ENCODE measurements around the gene HMCN2. TPM values are rescaled to one million over a fixed set of nuclear protein-coding genes. Genes with fewer than 3 reads are reported as not detected.

HMCN2 gene
- total RNA-seq, 4 donors from 2014 or later, result 1.3 to 6.3 (median 3.5) TPM

GRCh38 chr9:130421154-130421801 lies 155.7 kb downstream of the HMCN2 start:
- H3K27ac ChIP-seq, result no peak overlapping the region
- no peaks in the 10 kb centered on the region for H3K36me3 ChIP-seq
- peaks cover 3% of the 10 kb centered on the region for H3K4me1 ChIP-seq
- peaks cover 21% of the 10 kb centered on the region for H3K27me3 ChIP-seq
- 73% methylated on average over 17 of the region's 17 CpGs for WGBS
- no peak for DNase-seq (ENCODE audit: low spot score in 2 of 2)
- no peaks in the 10 kb centered on the region for H3K9me3 ChIP-seq
- TF ChIP-seq EP300 (IDR thresholded peaks at IDR 0.05) (no peak), POLR2A (IDR thresholded peaks at IDR 0.05) (no peak)
- H3K4me3 ChIP-seq, result no peak overlapping the region

DNA sequence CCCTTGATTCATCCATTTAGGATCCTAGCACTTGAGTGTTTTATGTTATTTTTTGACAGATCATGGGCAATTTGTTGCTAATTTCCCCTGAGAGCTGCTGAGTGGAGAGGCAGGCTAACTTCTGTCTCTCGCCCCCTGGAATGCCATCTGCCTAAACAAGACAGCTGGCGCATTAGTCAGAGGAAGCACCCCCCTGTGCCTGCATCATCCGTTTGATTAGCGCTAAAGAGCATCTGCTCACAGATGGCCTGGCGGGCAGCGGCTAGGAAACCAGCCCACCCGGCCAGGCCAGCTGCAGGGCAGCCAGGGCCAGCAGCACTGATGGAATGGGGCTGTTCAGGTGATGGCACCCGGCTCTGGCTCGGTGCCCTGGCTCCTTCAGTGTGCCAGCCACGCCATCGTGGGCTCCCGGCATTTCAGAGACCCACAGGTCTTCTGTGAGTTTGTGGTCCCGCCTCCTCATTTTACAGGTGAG lies 156.3 kb downstream of the HMCN2 start:
- TF ChIP-seq POLR2AphosphoS5 (IDR thresholded peaks at IDR 0.05), result no peak
- TF ChIP-seq, protein P1, sequence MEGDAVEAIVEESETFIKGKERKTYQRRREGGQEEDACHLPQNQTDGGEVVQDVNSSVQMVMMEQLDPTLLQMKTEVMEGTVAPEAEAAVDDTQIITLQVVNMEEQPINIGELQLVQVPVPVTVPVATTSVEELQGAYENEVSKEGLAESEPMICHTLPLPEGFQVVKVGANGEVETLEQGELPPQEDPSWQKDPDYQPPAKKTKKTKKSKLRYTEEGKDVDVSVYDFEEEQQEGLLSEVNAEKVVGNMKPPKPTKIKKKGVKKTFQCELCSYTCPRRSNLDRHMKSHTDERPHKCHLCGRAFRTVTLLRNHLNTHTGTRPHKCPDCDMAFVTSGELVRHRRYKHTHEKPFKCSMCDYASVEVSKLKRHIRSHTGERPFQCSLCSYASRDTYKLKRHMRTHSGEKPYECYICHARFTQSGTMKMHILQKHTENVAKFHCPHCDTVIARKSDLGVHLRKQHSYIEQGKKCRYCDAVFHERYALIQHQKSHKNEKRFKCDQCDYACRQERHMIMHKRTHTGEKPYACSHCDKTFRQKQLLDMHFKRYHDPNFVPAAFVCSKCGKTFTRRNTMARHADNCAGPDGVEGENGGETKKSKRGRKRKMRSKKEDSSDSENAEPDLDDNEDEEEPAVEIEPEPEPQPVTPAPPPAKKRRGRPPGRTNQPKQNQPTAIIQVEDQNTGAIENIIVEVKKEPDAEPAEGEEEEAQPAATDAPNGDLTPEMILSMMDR (IDR thresholded peaks at IDR 0.05), result no peak
- TF ChIP-seq EP300 (IDR thresholded peaks at IDR 0.05), result no peak
- no peak for TF ChIP-seq POLR2A (IDR thresholded peaks at IDR 0.05)

GRCh38 chr9:130422546-130422945 lies 157.0 kb downstream of the HMCN2 start:
- 88% methylated on average over 6 of the region's 10 CpGs for WGBS
- TF ChIP-seq EP300 (IDR thresholded peaks at IDR 0.05), result no peak
- TF ChIP-seq, protein P1 (IDR thresholded peaks at IDR 0.05), result no peak
- TF ChIP-seq POLR2A (IDR thresholded peaks at IDR 0.05), result no peak
- TF ChIP-seq POLR2AphosphoS5 (IDR thresholded peaks at IDR 0.05), result no peak
- no peaks in the 10 kb centered on the region for H3K9me3 ChIP-seq
- no peak overlapping the region for H3K4me3 ChIP-seq
- no peaks in the 10 kb centered on the region for H3K36me3 ChIP-seq
- no peak overlapping the region for H3K27ac ChIP-seq
- peaks cover 21% of the 10 kb centered on the region for H3K27me3 ChIP-seq
- DNase-seq (ENCODE audit: low spot score in 2 of 2), result no peak
- H3K4me1 ChIP-seq, result peaks cover 15% of the 10 kb centered on the region

More for the DNA sequence above, 156.3 kb downstream of the HMCN2 start:
- Histone ChIP-seq H3K4me1 (peaks cover 8% of the 10 kb centered on the region), H3K27ac (no peak overlapping the region), H3K27me3 (peaks cover 21% of the 10 kb centered on the region), H3K4me3 (no peak overlapping the region), H3K9me3 (no peaks in the 10 kb centered on the region), H3K36me3 (no peaks in the 10 kb centered on the region)
- no peak for DNase-seq (ENCODE audit: low spot score in 2 of 2)
- 86% methylated on average over 3 of the region's 13 CpGs for WGBS

DNA sequence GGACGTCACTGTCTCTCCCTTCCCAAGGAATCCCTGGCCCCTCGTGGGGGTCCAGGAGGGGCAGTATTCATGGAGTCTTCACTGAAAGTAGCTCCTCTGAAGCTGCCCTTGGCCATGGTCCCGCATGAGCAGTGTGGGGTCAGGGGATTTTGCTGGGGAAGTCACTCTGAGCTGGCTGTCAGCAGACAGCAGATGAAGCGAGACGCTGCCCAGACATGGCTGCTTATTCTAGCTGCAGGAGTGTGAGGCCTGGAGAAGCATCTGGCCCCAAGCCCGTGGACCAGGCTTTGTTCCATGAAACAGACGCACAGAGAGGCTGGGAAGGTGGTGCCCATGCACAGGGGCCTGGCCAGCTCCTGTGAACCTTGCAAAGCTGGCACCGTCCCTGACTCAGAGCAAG lies 157.7 kb downstream of the HMCN2 start:
- no peaks in the 10 kb centered on the region for H3K36me3 ChIP-seq
- no peak for DNase-seq (ENCODE audit: low spot score in 2 of 2)
- H3K4me3 ChIP-seq, result no peak overlapping the region
- no peak for TF ChIP-seq POLR2AphosphoS5 (IDR thresholded peaks at IDR 0.05)
- TF ChIP-seq EP300 (IDR thresholded peaks at IDR 0.05), result no peak
- TF ChIP-seq POLR2A (IDR thresholded peaks at IDR 0.05), result no peak
- TF ChIP-seq, protein P1 (IDR thresholded peaks at IDR 0.05), result no peak
- peaks cover 21% of the 10 kb centered on the region for H3K27me3 ChIP-seq
- no peaks in the 10 kb centered on the region for H3K9me3 ChIP-seq
- H3K27ac ChIP-seq, result no peak overlapping the region
- 58% methylated on average over 7 of the region's 8 CpGs for WGBS
- peaks cover 15% of the 10 kb centered on the region for H3K4me1 ChIP-seq

- no peaks in the 10 kb centered on the region for H3K36me3 ChIP-seq
- H3K4me1 ChIP-seq, result peaks cover 15% of the 10 kb centered on the region
- no peak for TF ChIP-seq EP300 (IDR thresholded peaks at IDR 0.05)
- no peak for TF ChIP-seq POLR2A (IDR thresholded peaks at IDR 0.05)
- TF ChIP-seq, protein P1 (IDR thresholded peaks at IDR 0.05), result no peak
- TF ChIP-seq POLR2AphosphoS5 (IDR thresholded peaks at IDR 0.05), result no peak
- H3K9me3 ChIP-seq, result no peaks in the 10 kb centered on the region
- H3K27me3 ChIP-seq, result peaks cover 21% of the 10 kb centered on the region
- 89% methylated on average over 14 of the region's 24 CpGs for WGBS
- DNase-seq (ENCODE audit: low spot score in 2 of 2), result peak in 1 of 2 donors; percentile 55
- no peak overlapping the region for H3K4me3 ChIP-seq
- no peak overlapping the region for H3K27ac ChIP-seq
Observed at GRCh38 chr9:130424595-130425454, 159.3 kb downstream of the HMCN2 start.

Measured in suprapubic skin (tissue), 4 donors.